Activated CD4-positive, CD25-positive, alpha-beta regulatory T cell treated with anti-CD3 and anti-CD28 coated beads, Interleukin-2, amount 50 U/mL, for 16 hours (primary cell): ENCODE results near the gene PLPPR5.
"Not testable (repeated sequence)": the region's sequence is repeated elsewhere in the genome, so short reads cannot be mapped to it uniquely, and the experiment has no call there.

Experiments
- DNase-seq: peaks from one replicate; pipeline ENCODE4 v3.0.0-alpha.2; 2020; ENCODE audit warnings: low read depth, low spot score

PLPPR5 gene

DNA sequence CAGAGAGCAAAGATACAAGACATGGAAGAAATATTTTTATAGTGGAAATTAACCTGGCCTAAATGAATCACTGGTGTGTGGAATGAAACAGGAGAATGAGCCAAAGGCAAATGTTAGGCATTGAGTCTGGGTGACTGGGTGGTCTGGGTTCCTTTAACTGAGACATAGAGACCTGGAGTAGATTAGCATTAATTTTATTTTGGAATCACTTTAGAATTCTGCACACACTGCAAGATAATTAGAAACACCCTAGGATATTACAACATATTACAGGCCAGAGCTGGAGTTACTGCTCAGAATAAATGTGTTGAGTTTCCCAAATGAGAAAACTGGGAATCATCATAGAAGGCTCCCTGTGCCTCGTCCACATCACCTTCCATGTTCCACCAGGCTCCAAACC lies 85.5 kb downstream of the PLPPR5 start:
- DNase-seq: no peak

DNA sequence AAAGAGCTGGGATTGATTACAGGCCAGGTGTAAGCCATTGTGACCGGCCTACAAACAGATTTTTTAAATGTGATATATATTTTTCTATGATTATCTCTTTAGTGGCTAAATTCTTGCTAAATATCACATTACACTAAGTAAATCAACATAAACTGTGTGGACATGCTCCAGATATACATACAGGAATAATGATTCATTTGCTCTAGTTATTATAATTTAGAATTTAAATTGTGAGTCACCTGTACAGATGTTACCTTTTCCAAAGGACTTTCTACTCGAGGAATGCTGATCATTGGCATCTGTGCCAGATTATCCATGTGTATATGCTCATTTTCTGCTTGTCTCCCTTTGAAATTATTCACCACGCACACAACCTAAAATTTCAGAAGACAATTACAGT lies 90.1 kb downstream of the PLPPR5 start:
- no peak for DNase-seq

DNA sequence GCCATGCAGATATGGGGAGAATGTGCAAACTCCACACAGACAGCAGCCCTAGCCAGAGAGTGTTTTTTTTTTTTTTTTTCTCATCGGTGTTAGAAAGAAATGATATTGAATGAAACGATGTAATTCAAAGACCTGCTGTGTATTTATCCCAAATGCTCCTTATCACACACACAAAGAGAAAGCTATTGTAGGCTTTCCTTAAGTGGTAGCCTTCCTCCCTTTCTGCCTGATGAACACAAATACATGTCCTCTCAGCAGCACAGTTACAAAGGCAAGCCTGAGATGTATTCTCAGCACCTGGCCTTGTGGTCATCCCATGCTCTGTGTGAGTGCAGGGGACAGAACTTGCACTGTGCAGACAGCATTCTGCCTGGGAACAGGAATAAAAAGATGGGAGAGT lies 93.8 kb downstream of the PLPPR5 start:
- DNase-seq: no peak

GRCh38 chr1:98908980-98909379 lies 95.7 kb downstream of the PLPPR5 start:
- DNase-seq: no peak

- no peak for DNase-seq
These were observed 97.9 kb downstream of the PLPPR5 start for GRCh38 chr1:98906809-98907208.

GRCh38 chr1:98906361-98906760 lies 98.3 kb downstream of the PLPPR5 start:
- no peak for DNase-seq

DNA sequence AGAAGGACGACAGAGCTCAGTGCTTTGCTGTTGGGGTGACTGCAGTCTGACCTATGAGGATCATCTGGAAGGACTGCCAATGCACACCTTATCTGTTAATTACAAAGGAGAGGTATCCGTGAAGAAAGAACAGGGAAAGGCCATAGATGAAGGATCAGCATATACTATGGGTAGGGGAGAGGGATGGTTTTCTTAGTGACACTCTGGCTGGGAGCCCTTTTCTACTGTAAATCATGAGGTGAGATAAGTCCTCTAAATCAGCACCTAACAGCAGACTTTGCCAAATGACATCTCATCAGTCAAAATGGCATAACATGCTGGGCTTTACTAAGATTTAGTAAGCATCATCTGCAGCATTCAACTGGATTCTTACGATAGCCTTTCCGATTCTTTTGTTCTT lies 100.0 kb downstream of the PLPPR5 start:
- no peak for DNase-seq

DNA sequence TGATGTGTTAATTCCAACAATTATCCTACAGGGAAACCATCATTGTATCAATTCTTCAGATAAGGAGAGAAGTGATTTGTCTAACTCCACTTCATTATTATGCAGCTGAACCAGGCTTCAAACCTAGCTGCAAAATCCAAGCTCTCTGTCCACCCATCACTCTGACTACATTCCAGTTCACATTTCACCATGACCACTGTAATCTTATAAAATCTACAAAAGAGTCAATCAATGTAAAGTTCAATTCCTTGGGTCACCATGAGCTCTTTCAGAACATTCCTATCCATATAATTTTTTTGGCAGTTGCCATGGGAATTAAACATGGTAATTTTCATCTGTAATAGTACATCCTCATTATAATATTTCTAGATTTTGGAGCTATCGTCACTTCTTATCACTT lies 100.9 kb downstream of the PLPPR5 start:
- no peak for DNase-seq

GRCh38 chr1:98903261-98903660 lies 101.4 kb downstream of the PLPPR5 start:
- DNase-seq: no peak

DNA sequence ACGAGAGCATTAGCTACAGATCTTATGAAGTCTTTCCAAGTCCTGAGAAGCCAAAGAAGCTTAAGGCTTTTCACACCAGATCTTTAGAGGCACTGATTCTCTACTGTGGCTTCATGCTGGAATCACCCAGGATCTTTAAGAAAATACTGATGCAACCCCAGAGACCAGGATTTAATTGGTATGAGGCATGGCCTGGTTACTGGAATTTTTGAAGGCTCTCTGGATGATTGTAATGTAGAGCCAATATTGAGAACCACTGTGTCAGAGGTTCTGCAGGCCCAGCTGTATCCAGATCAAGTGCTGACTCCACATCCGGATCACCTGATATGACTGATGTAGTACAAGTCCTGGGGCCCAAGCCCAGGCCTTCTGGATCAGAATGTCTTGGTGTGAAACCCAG lies 105.7 kb downstream of the PLPPR5 start:
- DNase-seq: no peak

- DNase-seq: no peak
These were observed 107.2 kb downstream of the PLPPR5 start for GRCh38 chr1:98897479-98897878.

DNA sequence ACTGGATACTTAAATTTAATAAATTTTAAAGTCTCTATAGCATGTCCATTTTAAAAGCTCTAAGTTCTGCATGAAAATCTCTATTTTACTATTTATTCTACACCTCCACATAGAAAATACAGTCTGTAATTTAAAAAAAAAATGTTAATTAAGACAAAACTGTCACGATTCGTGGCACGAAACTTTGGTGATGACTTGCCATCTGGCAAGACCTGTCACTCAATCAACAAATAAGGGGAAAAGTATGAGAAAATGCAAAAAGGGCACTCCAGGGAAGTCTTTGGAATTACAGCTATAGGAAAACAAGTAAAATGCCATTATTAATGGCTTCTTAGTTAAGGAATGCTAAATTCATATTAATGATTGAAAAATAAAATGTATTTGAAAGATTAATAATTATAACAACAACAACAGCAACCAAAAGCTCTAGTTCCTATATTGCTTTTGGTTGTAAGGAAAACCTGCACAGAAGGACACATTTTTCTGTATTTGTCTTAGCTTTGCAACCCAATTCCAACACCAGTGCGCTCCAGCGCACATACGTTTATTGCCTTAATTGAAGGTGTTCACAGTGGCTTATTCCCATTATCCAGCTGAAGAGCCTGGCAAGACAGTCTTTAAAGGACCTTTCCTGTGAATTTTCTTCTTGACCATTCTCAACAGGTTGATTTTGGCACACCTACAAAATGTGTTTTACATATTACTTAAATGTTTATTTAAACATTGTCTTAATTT lies 107.8 kb downstream of the PLPPR5 start:
- no peak for DNase-seq

- no peak for DNase-seq
These were observed 111.3 kb downstream of the PLPPR5 start for GRCh38 chr1:98893371-98893770.

- DNase-seq: no peak
These were observed 115.8 kb downstream of the PLPPR5 start for GRCh38 chr1:98888869-98889268.

DNA sequence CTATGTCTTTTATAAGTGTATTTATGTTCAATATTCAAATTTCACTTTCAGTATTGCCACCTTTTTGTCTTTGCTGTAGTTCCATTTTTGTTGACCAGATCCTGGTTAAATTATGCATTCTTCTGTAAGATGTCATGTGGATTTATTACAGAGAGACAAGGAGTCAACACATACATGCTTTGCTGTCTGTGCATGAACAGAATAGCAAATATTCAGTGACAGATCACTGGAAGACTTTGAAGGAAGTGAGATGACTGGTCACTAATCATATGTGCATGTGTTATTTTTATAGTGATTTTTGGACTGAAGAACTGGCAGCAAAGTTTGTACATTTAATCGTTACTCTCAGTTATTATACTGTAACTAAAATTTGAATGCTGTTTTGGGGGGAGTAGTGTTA lies 117.2 kb downstream of the PLPPR5 start:
- no peak for DNase-seq

DNA sequence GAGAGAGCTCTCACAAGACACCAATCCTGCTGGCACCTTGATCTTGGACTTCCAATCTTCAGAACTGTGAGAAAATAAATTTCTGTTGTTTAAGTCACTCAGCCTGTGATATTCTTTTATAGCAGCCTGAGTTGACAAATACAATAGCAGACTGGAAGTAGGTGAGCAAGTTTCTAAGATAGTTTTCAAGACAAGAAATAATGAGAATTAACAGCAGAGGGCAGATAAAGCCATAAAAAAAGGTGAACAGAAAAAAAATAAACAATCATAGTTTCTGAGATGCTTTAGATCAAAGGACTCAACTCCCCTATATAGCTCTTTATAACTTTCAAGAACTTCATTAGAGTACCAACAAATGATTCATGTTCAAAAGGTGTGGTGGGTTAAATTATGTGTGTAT lies 119.8 kb downstream of the PLPPR5 start:
- DNase-seq: no peak

GRCh38 chr1:98881901-98882300 lies 122.8 kb downstream of the PLPPR5 start:
- no peak for DNase-seq

- not testable (repeated sequence) for DNase-seq
These were observed 123.4 kb downstream of the PLPPR5 start for GRCh38 chr1:98881234-98881633.

DNA sequence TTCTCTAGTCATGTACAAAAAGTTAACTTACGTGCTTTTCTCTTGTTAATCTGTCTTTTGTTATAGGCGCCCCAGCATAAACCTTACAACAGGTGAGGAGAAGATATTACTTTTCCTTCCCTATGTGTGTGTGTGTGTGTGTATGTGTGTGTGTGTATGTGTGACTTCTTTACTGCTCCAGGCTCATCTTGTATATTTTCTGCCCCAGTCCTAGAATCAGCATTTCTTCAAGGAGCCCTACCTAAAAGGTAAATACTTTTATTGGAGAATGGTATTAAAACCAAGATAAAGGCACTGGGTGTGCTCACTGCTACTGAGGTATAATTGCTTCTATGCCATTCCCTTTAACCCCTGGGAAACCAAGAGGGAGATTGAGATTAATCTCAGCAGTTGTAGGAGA lies 129.8 kb downstream of the PLPPR5 start:
- DNase-seq: no peak

DNA sequence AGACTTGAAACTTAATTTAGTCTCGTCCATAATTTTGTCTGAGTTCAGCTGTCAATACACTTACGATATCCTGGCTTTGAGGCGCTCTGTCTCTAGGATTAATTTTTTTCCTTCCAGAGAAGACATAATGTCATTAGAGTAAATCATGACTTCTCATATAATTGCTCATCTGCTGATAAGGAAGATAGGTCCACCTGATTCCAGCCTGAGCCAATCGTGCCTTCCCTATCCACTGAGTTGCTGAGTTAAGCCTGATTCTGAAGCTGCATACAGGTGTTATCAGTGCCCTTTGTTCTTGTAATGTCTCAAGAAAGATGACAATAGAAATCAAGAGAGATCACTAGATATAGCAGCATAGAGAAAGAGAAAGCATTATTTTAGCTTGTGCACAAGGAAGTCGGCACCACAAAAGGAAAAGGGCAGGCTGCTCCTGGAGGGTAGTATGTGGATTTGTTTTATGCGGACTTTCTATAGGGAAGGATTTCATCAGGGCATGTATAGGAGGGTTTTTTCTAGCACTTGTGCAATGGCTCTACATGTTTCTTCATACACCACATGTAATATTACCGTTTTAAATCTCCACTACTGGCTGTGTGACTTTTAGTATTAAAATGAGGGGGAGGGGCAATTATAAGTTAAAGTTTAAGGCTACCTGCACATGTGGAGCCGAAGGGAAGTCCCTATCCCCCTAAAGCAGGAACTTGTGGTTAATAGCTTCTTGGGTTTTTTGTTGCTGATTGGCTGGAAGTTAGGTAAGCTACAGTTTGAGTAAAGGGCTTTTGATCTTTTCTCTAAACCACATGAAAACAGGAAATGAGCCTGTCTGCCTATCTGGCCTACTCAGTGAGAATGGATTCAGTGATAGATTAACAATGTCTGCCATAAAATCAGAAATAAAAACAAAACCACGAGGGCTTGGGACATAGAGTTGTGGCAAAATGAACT lies 133.4 kb downstream of the PLPPR5 start:
- DNase-seq: peak; percentile 39

DNA sequence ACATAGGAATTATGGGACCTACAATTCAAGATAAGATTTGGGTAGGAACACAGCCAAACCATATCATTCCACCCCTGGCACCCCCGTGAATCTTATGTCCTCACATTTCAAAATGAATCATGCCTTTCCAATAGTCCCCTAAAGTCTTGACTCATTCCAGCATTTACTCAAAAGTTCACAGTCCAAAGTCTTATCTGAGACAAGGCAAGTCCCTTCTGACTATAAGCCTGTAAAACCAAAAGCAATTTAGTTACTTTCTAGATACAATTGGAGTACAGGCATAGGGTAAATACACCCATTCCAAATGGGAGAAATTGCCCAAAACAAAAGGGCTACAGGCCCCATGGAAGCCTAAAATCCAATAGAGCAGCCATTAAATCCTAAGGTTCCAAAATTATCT lies 138.9 kb downstream of the PLPPR5 start:
- DNase-seq: no peak

DNA sequence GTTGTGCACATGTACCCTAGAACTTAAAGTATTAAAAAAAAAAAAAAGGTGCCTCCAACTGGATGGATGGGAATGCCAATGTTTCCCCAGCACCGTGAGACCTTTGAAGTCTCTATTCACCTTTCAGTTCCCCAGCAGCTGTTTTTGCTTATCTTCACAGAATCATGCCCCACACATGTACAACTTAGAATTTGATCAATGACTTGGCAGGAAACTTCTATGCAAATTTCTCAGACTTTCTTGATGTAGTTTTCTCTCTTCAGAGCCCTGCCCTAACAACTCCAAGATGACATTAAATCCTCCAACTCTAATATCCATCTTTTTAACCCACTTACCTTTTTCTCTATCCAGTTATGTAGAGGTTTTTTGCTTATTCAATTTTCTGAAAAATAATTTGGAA lies 144.3 kb downstream of the PLPPR5 start:
- no peak for DNase-seq

DNA sequence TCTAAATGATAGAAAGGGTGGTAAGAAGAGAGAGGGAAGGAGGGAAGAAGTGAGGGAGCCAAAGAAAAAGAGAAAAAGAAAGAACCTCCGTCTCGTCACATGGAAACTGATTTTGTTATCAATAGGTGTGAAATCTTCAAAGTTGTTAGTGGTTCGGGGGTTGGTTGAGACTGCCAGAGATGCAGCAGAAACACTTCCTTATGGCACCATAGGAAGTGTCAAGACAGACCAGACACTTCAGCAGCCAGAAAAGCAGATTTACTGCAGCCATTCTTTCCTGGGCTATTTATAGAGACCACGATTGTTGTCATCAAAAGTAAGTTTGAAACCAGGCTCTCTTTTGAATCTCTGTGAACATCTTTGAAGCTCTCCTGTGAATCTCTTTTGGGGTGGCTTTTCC lies 150.5 kb downstream of the PLPPR5 start:
- DNase-seq: no peak
